OCI-LY3 (cell line): ENCODE results near the gene GRAMD4.
A peak's percentile ranks its signal among the peaks of the same experiment; 100 is the strongest.

ENCODE experiments used
- H2AFZ ChIP-seq: fragments of 200-600, 300-600 bp; shearing (Covaris generic); 2 replicates; pipeline ENCODE4 v1.6.0; 2014; ENCODE audit warnings: antibody characterized with exemption, low read depth, low read length
- H3K27ac ChIP-seq: fragments of 200-600, 300-600 bp; sonication (generic); 2 replicates; pipeline ENCODE4 v1.5.1; 2014; ENCODE audit warnings: mild to moderate bottlenecking, low read length, moderate library complexity, mixed read lengths
- H3K27me3 ChIP-seq: fragments of 200-600, 300-600 bp; sonication (generic); 2 replicates; pipeline ENCODE4 v1.6.1; 2014; ENCODE audit warnings: low read depth, low read length, mixed read lengths
- H3K36me3 ChIP-seq: fragments of 200-600, 300-600 bp; sonication (generic); replicated peaks from 2 replicates; pipeline ENCODE3; 2014; ENCODE audit warnings: low read depth, low read length, mixed read lengths
- H3K4me1 ChIP-seq: fragments of 300-600, 200-600 bp; sonication (generic); 2 replicates; pipeline ENCODE4 v1.6.1; 2014; ENCODE audit warnings: low read length, mixed read lengths
- H3K4me2 ChIP-seq: fragments of 200-600, 300-600 bp; sonication (generic); 2 replicates; pipeline ENCODE4 v1.6.1; 2014; ENCODE audit warnings: low read length, mixed read lengths
- H3K4me3 ChIP-seq: fragments of 300-600, 200-600 bp; sonication (generic); 2 replicates; pipeline ENCODE4 v1.5.1; 2014; ENCODE audit warnings: antibody characterized with exemption, mild to moderate bottlenecking, low read length, moderate library complexity
- H3K79me2 ChIP-seq: fragments of 300-600, 200-600 bp; shearing (Covaris generic); 2 replicates; pipeline ENCODE4 v1.6.1; 2014; ENCODE audit warnings: mild to moderate bottlenecking, low read length, mixed read lengths
- H3K9ac ChIP-seq: fragments of 300-600, 200-600 bp; shearing (Covaris generic); 2 replicates; pipeline ENCODE4 v1.6.0; 2014; ENCODE audit warnings: mild to moderate bottlenecking, low read length, moderate library complexity
- H3K9me3 ChIP-seq: fragments of 200-600, 300-600 bp; shearing (Covaris generic); 2 replicates; pipeline ENCODE4 v1.6.1; 2014; ENCODE audit warnings: low read length, mixed read lengths; ENCODE audit not compliant: insufficient read depth
- H4K20me1 ChIP-seq: fragments of 200-600, 300-600 bp; sonication (generic); 2 replicates; pipeline ENCODE4 v1.6.1; 2016; ENCODE audit warnings: low read length, mixed read lengths; ENCODE audit not compliant: insufficient read depth
- CTCF ChIP-seq: fragments of 200-600, 300-600 bp; sonication (generic); IDR thresholded peaks from 2 replicates; pipeline ENCODE4 v1.5.1; 2014; ENCODE audit warnings: antibody characterized with exemption, low read length, low read depth
- EZH2phosphoT487 ChIP-seq: fragments of 200-600 bp; shearing (Covaris generic); IDR thresholded peaks from 2 replicates; pipeline ENCODE4 v1.6.1; 2018; ENCODE audit warnings: antibody characterized with exemption, mixed run types, low read depth

Gene GRAMD4

DNA sequence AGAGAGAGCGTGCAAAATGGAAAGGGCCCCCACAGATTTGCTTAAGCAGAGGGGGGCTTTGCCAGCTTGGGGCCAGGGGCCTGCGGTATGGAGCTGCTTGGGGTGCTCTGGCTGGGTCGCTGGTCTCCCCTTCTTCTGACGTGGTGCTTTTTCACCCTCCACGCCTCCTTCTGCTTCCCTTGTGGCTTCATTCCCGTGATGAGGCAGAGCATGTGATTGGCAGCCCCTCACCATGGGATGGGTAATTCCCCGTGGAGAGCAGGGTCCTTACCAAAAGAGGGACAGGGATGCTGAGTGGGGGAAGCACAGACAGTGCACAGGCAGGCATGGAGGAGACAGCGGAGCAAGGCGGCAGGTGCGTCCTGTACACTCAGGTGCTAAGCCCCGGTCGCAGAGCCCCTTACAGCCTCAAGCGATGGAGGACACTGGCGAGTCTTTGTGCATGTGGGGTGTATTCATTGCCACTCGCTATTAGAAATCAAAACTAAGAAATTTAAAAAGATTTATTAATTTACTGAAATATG is 19.9 kb upstream of the GRAMD4 start:
- H3K36me3 ChIP-seq = peaks cover 19% of the 10 kb centered on the region
- H3K9ac ChIP-seq = no peak overlapping the region
- no peak overlapping the region for H3K4me3 ChIP-seq
- H3K79me2 ChIP-seq = peaks cover 48% of the 10 kb centered on the region
- no peaks in the 10 kb centered on the region for H3K9me3 ChIP-seq
- no peak overlapping the region for H2AFZ ChIP-seq
- H3K4me1 ChIP-seq = peaks cover 20% of the 10 kb centered on the region
- no peak for TF ChIP-seq CTCF
- TF ChIP-seq EZH2phosphoT487 = no peak
- H3K4me2 ChIP-seq = peak overlapping the region; percentile 34
- no peak overlapping the region for H3K27ac ChIP-seq
- peaks cover 69% of the 10 kb centered on the region for H4K20me1 ChIP-seq
- H3K27me3 ChIP-seq = no peaks in the 10 kb centered on the region

- Histone ChIP-seq H3K4me2 (no peak overlapping the region), H3K27me3 (no peaks in the 10 kb centered on the region), H4K20me1 (peaks cover 65% of the 10 kb centered on the region), H3K36me3 (peaks cover 12% of the 10 kb centered on the region), H3K4me1 (peaks cover 20% of the 10 kb centered on the region), H3K9me3 (no peaks in the 10 kb centered on the region), H3K4me3 (no peak overlapping the region), H3K9ac (no peak overlapping the region), H3K27ac (no peak overlapping the region), H2AFZ (no peak overlapping the region), H3K79me2 (peaks cover 50% of the 10 kb centered on the region)
- no peak for TF ChIP-seq CTCF
- TF ChIP-seq EZH2phosphoT487 = no peak
Measured at GRCh38 chr22:46602025-46602424, 18.2 kb upstream of the GRAMD4 start.

- peaks cover 72% of the 10 kb centered on the region for H4K20me1 ChIP-seq
- H3K4me1 ChIP-seq = peaks cover 20% of the 10 kb centered on the region
Measured at GRCh38 chr22:46604306-46604690, 15.9 kb upstream of the GRAMD4 start.

GRCh38 chr22:46605117-46605516 is 15.1 kb upstream of the GRAMD4 start:
- Histone ChIP-seq H3K79me2 (peaks cover 62% of the 10 kb centered on the region), H3K27ac (no peak overlapping the region), H2AFZ (no peak overlapping the region), H3K9ac (no peak overlapping the region), H3K36me3 (peaks cover 13% of the 10 kb centered on the region), H3K27me3 (no peaks in the 10 kb centered on the region), H3K4me2 (no peak overlapping the region), H3K9me3 (no peaks in the 10 kb centered on the region), H3K4me1 (peaks cover 15% of the 10 kb centered on the region), H3K4me3 (no peak overlapping the region), H4K20me1 (peaks cover 72% of the 10 kb centered on the region)
- no peak for TF ChIP-seq CTCF
- no peak for TF ChIP-seq EZH2phosphoT487

More at GRCh38 chr22:46604306-46604690, 15.9 kb upstream of the GRAMD4 start:
- Histone ChIP-seq H3K36me3 (peaks cover 15% of the 10 kb centered on the region), H2AFZ (no peak overlapping the region), H3K4me3 (no peak overlapping the region), H3K9ac (no peak overlapping the region), H3K27me3 (no peaks in the 10 kb centered on the region), H3K4me2 (no peak overlapping the region), H3K27ac (no peak overlapping the region), H3K79me2 (peaks cover 59% of the 10 kb centered on the region), H3K9me3 (no peaks in the 10 kb centered on the region)
- TF ChIP-seq CTCF = no peak
- TF ChIP-seq EZH2phosphoT487 = no peak
